H9 (cell line): Measurements from ENCODE around the gene PBX1. TPM values are rescaled to one million over a fixed set of nuclear protein-coding genes. Genes with fewer than 3 reads are reported as not detected.
A peak's percentile ranks its signal among the peaks of the same experiment; 100 is the strongest.

Experiments
- DNase-seq: peaks from one replicate; pipeline ENCODE4 v3.0.0-alpha.2; 2017
- H2AFZ ChIP-seq: one replicate; pipeline ENCODE4 v1.6.1; 2013; ENCODE audit warnings: mild to moderate bottlenecking, low read length, control low read depth, moderate library complexity
- H2AK5ac ChIP-seq: 2 replicates; pipeline ENCODE4 v1.6.1; 2013; ENCODE audit warnings: low read length, control low read depth, mixed read lengths; ENCODE audit not compliant: insufficient read length
- H2BK120ac ChIP-seq: one replicate; pipeline ENCODE4 v1.6.1; 2013; ENCODE audit warnings: low read depth, mild to moderate bottlenecking, low read length, control low read depth, inconsistent platforms; ENCODE audit not compliant: poor library complexity, severe bottlenecking
- H2BK12ac ChIP-seq: 2 replicates; pipeline ENCODE4 v1.6.1; 2013; ENCODE audit warnings: low read length, control low read depth, mixed read lengths, low read depth; ENCODE audit not compliant: insufficient read length
- H2BK15ac ChIP-seq: 2 replicates; pipeline ENCODE4 v1.6.1; 2013; ENCODE audit warnings: low read depth, low read length, control low read depth
- H2BK20ac ChIP-seq: one replicate; pipeline ENCODE4 v1.6.1; 2013; ENCODE audit warnings: low read depth, mild to moderate bottlenecking, low read length, control low read depth, inconsistent platforms; ENCODE audit not compliant: poor library complexity, severe bottlenecking
- H2BK5ac ChIP-seq: 2 replicates; pipeline ENCODE4 v1.6.1; 2013; ENCODE audit warnings: low read length, control low read depth, mixed read lengths; ENCODE audit not compliant: insufficient read length
- H3K14ac ChIP-seq: 2 replicates; pipeline ENCODE4 v1.6.1; 2013; ENCODE audit warnings: low read length, control low read depth; ENCODE audit not compliant: insufficient read depth
- H3K18ac ChIP-seq: 2 replicates; pipeline ENCODE4 v1.6.1; 2013; ENCODE audit warnings: low read depth, mild to moderate bottlenecking, mixed read lengths, low read length, control low read depth; ENCODE audit not compliant: insufficient read length
- H3K23ac ChIP-seq: 2 replicates; pipeline ENCODE4 v1.6.1; 2013; ENCODE audit warnings: low read length, control low read depth, mixed read lengths, low read depth; ENCODE audit not compliant: insufficient read length
- H3K23me2 ChIP-seq: 2 replicates; pipeline ENCODE4 v1.6.1; 2013; ENCODE audit warnings: low read depth, mild to moderate bottlenecking, mixed read lengths, low read length, control low read depth; ENCODE audit not compliant: insufficient read length, poor library complexity, severe bottlenecking
- H3K27ac ChIP-seq: 2 replicates; pipeline ENCODE4 v1.5.1; 2013; ENCODE audit warnings: low read length, control low read depth, mixed read lengths, low read depth; ENCODE audit not compliant: insufficient read length
- H3K27me3 ChIP-seq: 2 replicates; pipeline ENCODE4 v1.6.1; 2013; ENCODE audit warnings: low read length, control low read depth, inconsistent platforms; ENCODE audit not compliant: insufficient read depth
- H3K4ac ChIP-seq: 2 replicates; pipeline ENCODE4 v1.6.1; 2013; ENCODE audit warnings: low read depth, mild to moderate bottlenecking, control low read depth, inconsistent platforms, low read length, moderate library complexity
- H3K4me1 ChIP-seq: 2 replicates; pipeline ENCODE4 v1.6.1; 2013; ENCODE audit warnings: low read length, control low read depth, inconsistent platforms; ENCODE audit not compliant: insufficient read depth
- H3K4me2 ChIP-seq: 2 replicates; pipeline ENCODE4 v1.6.1; 2013; ENCODE audit warnings: low read length, control low read depth, mixed read lengths; ENCODE audit not compliant: insufficient read length, insufficient read depth
- H3K56ac ChIP-seq: 2 replicates; pipeline ENCODE4 v1.6.1; 2013; ENCODE audit warnings: low read depth, mild to moderate bottlenecking, mixed read lengths, low read length, control low read depth; ENCODE audit not compliant: insufficient read length
- H3K79me1 ChIP-seq: 2 replicates; pipeline ENCODE4 v1.6.1; 2013; ENCODE audit warnings: low read depth, mild to moderate bottlenecking, moderate library complexity, low read length, control low read depth, inconsistent platforms; ENCODE audit not compliant: insufficient read depth, poor library complexity, severe bottlenecking
- H3K79me2 ChIP-seq: 2 replicates; pipeline ENCODE4 v1.6.1; 2013; ENCODE audit warnings: low read length, control low read depth, inconsistent platforms; ENCODE audit not compliant: insufficient read depth
- H3K9ac ChIP-seq: 2 replicates; pipeline ENCODE4 v1.6.1; 2013; ENCODE audit warnings: low read length, control low read depth, mixed read lengths; ENCODE audit not compliant: insufficient read length; ENCODE audit errors: extremely low read depth
- H3K9me3 ChIP-seq: one replicate; pipeline ENCODE4 v1.6.1; 2013; ENCODE audit warnings: low read depth, low read length, inconsistent platforms; ENCODE audit not compliant: control insufficient read depth
- H3T11ph ChIP-seq: one replicate; pipeline ENCODE4 v1.6.1; 2013; ENCODE audit warnings: mild to moderate bottlenecking, low read length, control low read depth, inconsistent platforms
- H4K20me1 ChIP-seq: one replicate; pipeline ENCODE4 v1.6.1; 2013; ENCODE audit not compliant: control insufficient read depth, insufficient read length, insufficient read depth
- H4K5ac ChIP-seq: 2 replicates; pipeline ENCODE4 v1.6.1; 2013; ENCODE audit warnings: low read depth, mild to moderate bottlenecking, mixed read lengths, low read length, control low read depth; ENCODE audit not compliant: insufficient read length
- H4K8ac ChIP-seq: replicated peaks from 2 replicates; pipeline ENCODE4 v1.6.1; 2013; ENCODE audit warnings: low read length, control low read depth, mixed read lengths, low read depth; ENCODE audit not compliant: insufficient read length
- H4K91ac ChIP-seq: 2 replicates; pipeline ENCODE4 v1.6.1; 2013; ENCODE audit warnings: low read depth, mild to moderate bottlenecking, moderate library complexity, mixed read lengths, low read length, control low read depth; ENCODE audit not compliant: insufficient read length
- H3K27ac Mint-ChIP-seq, 3 experiments: 2 replicates in 2 of 3; 3 replicates in 1 of 3; pipeline ENCODE4 v1.8.0; 2020 to 2021; ENCODE audit warnings: mixed read lengths in 3 of 3, mild to moderate bottlenecking in 1 of 3, moderate library complexity in 1 of 3
- H3K27me3 Mint-ChIP-seq: 2 replicates; pipeline ENCODE4 v1.8.0; 2021; ENCODE audit warnings: low read depth, mild to moderate bottlenecking, moderate library complexity, mixed read lengths
- H3K36me3 Mint-ChIP-seq, 3 experiments: 2 replicates in 2 of 3; 3 replicates in 1 of 3; pipeline ENCODE4 v1.8.0; 2020 to 2021; ENCODE audit warnings: low read depth in 3 of 3, mixed read lengths in 3 of 3; ENCODE audit not compliant: insufficient read depth in 1 of 3
- H3K4me1 Mint-ChIP-seq, 2 experiments: 2 replicates each; pipeline ENCODE4 v1.8.0; 2020; ENCODE audit warnings: mixed read lengths in 2 of 2
- H3K4me3 Mint-ChIP-seq, 2 experiments: 2 replicates in 1 of 2; 3 replicates in 1 of 2; pipeline ENCODE4 v1.8.0; 2020 to 2021; ENCODE audit warnings: mild to moderate bottlenecking in 2 of 2, mixed read lengths in 2 of 2, moderate library complexity in 1 of 2
- H3K9me3 Mint-ChIP-seq, 2 experiments: 2 replicates in 1 of 2; 3 replicates in 1 of 2; pipeline ENCODE4 v1.8.0; 2020; ENCODE audit warnings: mild to moderate bottlenecking in 2 of 2, mixed read lengths in 2 of 2, moderate library complexity in 1 of 2
- whole genome bisulfite sequencing: extraction: QIAGEN DNeasy Blood & Tissue Kit; methylation state at CpG from one replicate; pipeline ENCODE4 v1.1.7; 2013; ENCODE audit warnings: missing lambda C conversion rate, low lambda C conversion rate, mixed read lengths; ENCODE audit not compliant: insufficient read length; ENCODE audit errors: extremely low coverage; 5-methylcytosine and 5-hydroxymethylcytosine counted together
- total RNA-seq: library from RNA; stranded (reverse); gene quantifications from 2 replicates; pipeline ENCODE4 v1.2.1, GENCODE V29; 2021
- TF ChIP-seq, protein P1 (sequence below): fragments of 200-600 bp; sonication (generic); conservative IDR thresholded peaks from 3 replicates; pipeline ENCODE4 v1.8.0; 2021; ENCODE audit warnings: antibody characterized with exemption, mild to moderate bottlenecking

The PBX1 gene
- total RNA-seq, 1 experiment from 2014 or later = 142 TPM

DNA sequence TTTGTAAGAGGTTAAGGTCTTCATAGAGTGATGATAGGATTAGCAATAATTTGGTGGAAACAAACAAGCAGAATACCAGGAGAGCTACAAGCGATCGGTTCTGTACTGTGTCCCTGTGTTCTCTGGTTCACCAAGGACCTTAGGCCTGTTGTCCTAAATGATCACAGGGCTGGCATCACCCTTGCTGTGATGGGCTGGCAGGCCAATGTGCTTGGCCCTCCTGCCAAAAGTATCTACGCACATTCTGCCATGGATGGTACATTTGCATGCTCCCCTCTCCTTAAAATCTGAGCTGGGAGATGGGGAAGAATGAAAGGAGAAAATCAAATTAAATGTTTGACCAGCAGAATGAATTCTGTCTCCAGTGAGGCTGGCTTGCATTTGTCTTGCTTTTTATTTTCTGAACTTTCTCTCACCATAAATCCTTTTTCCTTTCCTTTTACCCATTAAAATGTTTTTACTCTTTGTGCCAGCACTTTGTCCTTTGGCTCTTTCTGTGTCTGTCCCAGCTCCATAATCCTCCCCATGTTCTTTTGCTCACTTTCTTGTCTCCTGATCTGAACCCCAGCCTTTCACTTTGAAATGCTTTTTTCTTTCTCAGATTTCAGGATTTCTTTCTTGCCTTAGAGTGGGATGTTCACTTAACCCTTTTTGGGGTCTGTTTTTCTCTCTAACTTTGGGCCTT lies 51.7 kb downstream of the PBX1 start:
- no peak overlapping the region for H2BK20ac ChIP-seq
- no peaks in the 10 kb centered on the region for H4K20me1 ChIP-seq
- H3K9ac ChIP-seq = no peak overlapping the region
- peaks cover 39% of the 10 kb centered on the region; the same call in 1 of the 2 replicates for H3K79me2 ChIP-seq
- TF ChIP-seq, protein P1, sequence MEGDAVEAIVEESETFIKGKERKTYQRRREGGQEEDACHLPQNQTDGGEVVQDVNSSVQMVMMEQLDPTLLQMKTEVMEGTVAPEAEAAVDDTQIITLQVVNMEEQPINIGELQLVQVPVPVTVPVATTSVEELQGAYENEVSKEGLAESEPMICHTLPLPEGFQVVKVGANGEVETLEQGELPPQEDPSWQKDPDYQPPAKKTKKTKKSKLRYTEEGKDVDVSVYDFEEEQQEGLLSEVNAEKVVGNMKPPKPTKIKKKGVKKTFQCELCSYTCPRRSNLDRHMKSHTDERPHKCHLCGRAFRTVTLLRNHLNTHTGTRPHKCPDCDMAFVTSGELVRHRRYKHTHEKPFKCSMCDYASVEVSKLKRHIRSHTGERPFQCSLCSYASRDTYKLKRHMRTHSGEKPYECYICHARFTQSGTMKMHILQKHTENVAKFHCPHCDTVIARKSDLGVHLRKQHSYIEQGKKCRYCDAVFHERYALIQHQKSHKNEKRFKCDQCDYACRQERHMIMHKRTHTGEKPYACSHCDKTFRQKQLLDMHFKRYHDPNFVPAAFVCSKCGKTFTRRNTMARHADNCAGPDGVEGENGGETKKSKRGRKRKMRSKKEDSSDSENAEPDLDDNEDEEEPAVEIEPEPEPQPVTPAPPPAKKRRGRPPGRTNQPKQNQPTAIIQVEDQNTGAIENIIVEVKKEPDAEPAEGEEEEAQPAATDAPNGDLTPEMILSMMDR = no peak
- H4K91ac ChIP-seq = no peak overlapping the region
- H3K14ac ChIP-seq = no peak overlapping the region
- WGBS = no CpG with 5 or more reads among the region's 3 CpGs
- H3K27me3 ChIP-seq = no peaks in the 10 kb centered on the region
- H3K18ac ChIP-seq = no peak overlapping the region
- H2BK5ac ChIP-seq = no peak overlapping the region
- DNase-seq = no peak
- Mint-ChIP-seq H3K9me3 (no peaks in the 10 kb centered on the region), H3K27me3 (no peaks in the 10 kb centered on the region), H3K4me3 (no peak overlapping the region), H3K27ac (peak overlapping the region in 2 of 3 experiments; percentile 79 to 93; a peak in 5 of 7 replicates), H3K4me1 (peaks cover 89 to 96% of the 10 kb centered on the region in 2 experiments), H3K36me3 (peaks cover 6 to 10% (median 8%) of the 10 kb centered on the region in 3 experiments; a peak in 5 of 7 replicates)
- no peak overlapping the region for H3T11ph ChIP-seq
- no peak overlapping the region for H4K8ac ChIP-seq
- H3K56ac ChIP-seq = no peak overlapping the region
- H3K9me3 ChIP-seq = no peaks in the 10 kb centered on the region
- no peak overlapping the region for H2BK12ac ChIP-seq
- H3K27ac ChIP-seq = no peak overlapping the region
- H3K23ac ChIP-seq = no peak overlapping the region
- peaks cover 24% of the 10 kb centered on the region for H3K4me1 ChIP-seq
- H2BK120ac ChIP-seq = no peak overlapping the region
- H2AFZ ChIP-seq = no peak overlapping the region
- H2AK5ac ChIP-seq = no peak overlapping the region
- no peak overlapping the region for H3K4me2 ChIP-seq
- H4K5ac ChIP-seq = no peak overlapping the region
- no peaks in the 10 kb centered on the region for H3K23me2 ChIP-seq
- H3K79me1 ChIP-seq = peaks cover 8% of the 10 kb centered on the region
- H3K4ac ChIP-seq = no peak overlapping the region
- H2BK15ac ChIP-seq = no peak overlapping the region
